HEK293T (cell line): ENCODE results near the gene IFI6.
A peak's percentile ranks its signal among the peaks of the same experiment; 100 is the strongest.

Experiments
- CTCF ChIA-PET: fragments of 350-600 bp; formaldehyde crosslinking; extraction: SDS; loops from one replicate; lab custom pipeline; 2021; ENCODE audit warnings: antibody characterized with exemption, inconsistent platforms; lab: Yijun Ruan, JAX
- POLR2A ChIA-PET: fragments of 350-600 bp; formaldehyde crosslinking; extraction: SDS; loops from one replicate; lab custom pipeline; 2020; ENCODE audit warnings: antibody characterized with exemption, inconsistent platforms; lab: Yijun Ruan, JAX
- DNase-seq: peaks from one replicate; pipeline ENCODE4 v3.0.0; 2012; ENCODE audit warnings: mixed read lengths; ENCODE audit errors: extremely low spot score
- ARNT ChIP-seq: fragments of 450-650 bp; IDR thresholded peaks from 2 replicates; pipeline ENCODE4 v1.6.1; 2017; ENCODE audit warnings: mild to moderate bottlenecking
- BHLHE40 ChIP-seq: fragments of 450-650 bp; IDR thresholded peaks from 2 replicates; pipeline ENCODE4 v1.6.1; 2016; ENCODE audit warnings: mild to moderate bottlenecking, moderate library complexity, borderline replicate concordance
- CTBP1 ChIP-seq: fragments of 450-650 bp; IDR thresholded peaks from 2 replicates; pipeline ENCODE4 v1.6.1; 2016; ENCODE audit warnings: borderline replicate concordance
- ELF4 ChIP-seq: fragments of 450-650 bp; IDR thresholded peaks from 2 replicates; pipeline ENCODE4 v1.6.1; 2017; ENCODE audit warnings: antibody characterized with exemption
- FOXA1 ChIP-seq: fragments of 450-650 bp; IDR thresholded peaks from 2 replicates; pipeline ENCODE4 v1.6.1; 2016; ENCODE audit warnings: mild to moderate bottlenecking
- FOXK2 ChIP-seq: fragments of 450-650 bp; IDR thresholded peaks from 2 replicates; pipeline ENCODE4 v1.6.1; 2016; ENCODE audit warnings: mild to moderate bottlenecking
- FOXM1 ChIP-seq: fragments of 450-650 bp; IDR thresholded peaks from 2 replicates; pipeline ENCODE4 v1.6.1; 2017; ENCODE audit warnings: mild to moderate bottlenecking, borderline replicate concordance
- HDGF ChIP-seq: fragments of 450-650 bp; IDR thresholded peaks from 2 replicates; pipeline ENCODE4 v1.6.1; 2017; ENCODE audit warnings: antibody characterized with exemption, borderline replicate concordance
- L3MBTL2 ChIP-seq: fragments of 450-650 bp; conservative IDR thresholded peaks from 2 replicates; pipeline ENCODE4 v1.6.1; 2016; ENCODE audit warnings: mild to moderate bottlenecking
- LEF1 ChIP-seq: fragments of 450-650 bp; IDR thresholded peaks from 2 replicates; pipeline ENCODE4 v1.6.1; 2017; ENCODE audit warnings: mild to moderate bottlenecking, borderline replicate concordance
- NFRKB ChIP-seq: fragments of 450-650 bp; IDR thresholded peaks from 2 replicates; pipeline ENCODE4 v1.6.1; 2016; ENCODE audit warnings: mild to moderate bottlenecking, moderate library complexity
- PKNOX1 ChIP-seq: fragments of 450-650 bp; IDR thresholded peaks from 2 replicates; pipeline ENCODE4 v1.6.1; 2016
- SP1 ChIP-seq: fragments of 450-650 bp; IDR thresholded peaks from 2 replicates; pipeline ENCODE4 v1.6.1; 2017
- SUZ12 ChIP-seq: fragments of 450-650 bp; IDR thresholded peaks from 2 replicates; pipeline ENCODE4 v1.6.1; 2016; ENCODE audit warnings: mild to moderate bottlenecking
- TARDBP ChIP-seq: fragments of 450-650 bp; IDR thresholded peaks from 2 replicates; pipeline ENCODE4 v1.6.1; 2016
- ZNF384 ChIP-seq: fragments of 450-650 bp; IDR thresholded peaks from 2 replicates; pipeline ENCODE4 v1.6.1; 2016

IFI6 gene

GRCh38 chr1:27678747-27679146 is 6.8 kb upstream of the IFI6 start:
- CTCF ChIA-PET, result no interaction called here

GRCh38 chr1:27676410-27676809 is 4.4 kb upstream of the IFI6 start:
- no peak for DNase-seq
- CTCF ChIA-PET, result no interaction called here
- POLR2A ChIA-PET, result no interaction called here
- no peak for TF ChIP-seq FOXA1

More at GRCh38 chr1:27678747-27679146, 6.8 kb upstream of the IFI6 start:
- no peak for DNase-seq
- POLR2A ChIA-PET, result no interaction called here
- TF ChIP-seq LEF1 (no peak), PKNOX1 (peak; percentile 46), ELF4 (no peak), ZNF384 (no peak)

GRCh38 chr1:27672750-27673112 is 739 bp upstream of the IFI6 start:
- DNase-seq, result no peak
- CTCF ChIA-PET, result interaction anchor here (1.1 kb wide), 1 partner anchor 16 kb away, joined by 3 read pairs; no protein-coding TSS in a partner anchor
- POLR2A ChIA-PET, result interaction anchor here (0.9 to 1.6 kb wide), 8 partner anchors 11 to 1090 kb away, joined by 3 to 20 read pairs (median 6); partner anchors contain the start of genes FAM76A, PPP1R8 and STX12
- TF ChIP-seq HDGF (no peak), FOXM1 (no peak), FOXK2 (no peak), PKNOX1 (no peak), ARNT (no peak), ELF4 (no peak)

- DNase-seq, result no peak
- ChIA-PET POLR2A (interaction anchor here (0.8 to 2.7 kb wide), 3 partner anchors 9 to 103 kb away, joined by 3 to 16 read pairs (median 8); partner anchors contain the start of genes FAM76A and STX12), CTCF (interaction anchor here (0.6 to 1.5 kb wide), 27 partner anchors 9 to 767 kb away, joined by 3 to 12 read pairs (median 4); partner anchors contain the start of genes FAM76A and STX12)
- TF ChIP-seq L3MBTL2 (no peak), SUZ12 (no peak), NFRKB (no peak), ZNF384 (no peak), CTBP1 (no peak), ELF4 (no peak), ARNT (no peak), TARDBP (no peak), FOXK2 (no peak), SP1 (no peak), FOXM1 (no peak), FOXA1 (no peak), PKNOX1 (no peak), LEF1 (no peak), BHLHE40 (no peak)
Observed at GRCh38 chr1:27669876-27670275, 2.1 kb downstream of the IFI6 start.

GRCh38 chr1:27668808-27669723 is 2.9 kb downstream of the IFI6 start:
- POLR2A ChIA-PET, result interaction anchor here (0.7 to 2.7 kb wide), 4 partner anchors 9 to 161 kb away, joined by 3 to 16 read pairs (median 6); partner anchors contain the start of genes FAM76A, PPP1R8 and STX12
- peak; percentile 77 for DNase-seq
- CTCF ChIA-PET, result interaction anchor here (0.6 to 1.5 kb wide), 27 partner anchors 9 to 766 kb away, joined by 3 to 12 read pairs (median 4); partner anchors contain the start of genes FAM76A and STX12
- TF ChIP-seq HDGF (no peak), ARNT (no peak), FOXM1 (no peak), PKNOX1 (no peak), L3MBTL2 (peak; percentile 90), CTBP1 (peak; percentile 70; the same call in 1 of the 2 replicates)
